Sigmoid colon (tissue), 7 donors: ENCODE results near the gene KLF11. TPM values are rescaled to one million over a fixed set of nuclear protein-coding genes. Genes with fewer than 3 reads are reported as not detected.
"Not testable (repeated sequence)": the region's sequence is repeated elsewhere in the genome, so short reads cannot be mapped to it uniquely, and the experiment has no call there.

Source experiments
- DNase-seq: peaks from one replicate; pipeline ENCODE4 v3.0.0-alpha.2; 2019
- H3K27ac ChIP-seq, 4 donors: fragments of 200-600 bp; sonication (generic); one replicate each; pipeline ENCODE4 v1.5.1; 2016 to 2019; ENCODE audit warnings: mild to moderate bottlenecking in 1 of 4
- H3K27me3 ChIP-seq, 3 donors: fragments of 200-600 bp; sonication (generic); one replicate each; pipeline ENCODE4 v1.5.1; 2019; ENCODE audit warnings: mild to moderate bottlenecking in 1 of 3
- H3K36me3 ChIP-seq, 4 donors: fragments of 200-600 bp; sonication (generic); one replicate each; pipeline ENCODE4 v1.5.1; 2016 to 2019
- H3K4me1 ChIP-seq, 4 donors: fragments of 200-600 bp; sonication (generic); one replicate each; pipeline ENCODE4 v1.5.1; 2017 to 2019
- H3K4me3 ChIP-seq, 4 donors: fragments of 200-600 bp; sonication (generic); one replicate each; pipeline ENCODE4 v1.5.1; 2017 to 2019; ENCODE audit warnings: mild to moderate bottlenecking in 2 of 4, moderate library complexity in 1 of 4
- H3K9me3 ChIP-seq, 4 donors: fragments of 200-600 bp in 3 of 4; sonication (generic) in 3 of 4; one replicate each; pipeline versions ENCODE4 v1.5.1 to v1.6.1; 2013 to 2019
- CTCF ChIP-seq, 4 experiments: fragments of 450-650 bp in 3 of 4; fragments of 200-600 bp in 1 of 4; IDR thresholded peaks; one replicate each; pipeline ENCODE4 v1.5.1; 2016 to 2019; ENCODE audit warnings: antibody characterized with exemption in 4 of 4, mild to moderate bottlenecking in 3 of 4, moderate library complexity in 2 of 4
- EP300 ChIP-seq, 4 donors: sonication (generic); formaldehyde crosslinking; IDR thresholded peaks; one replicate each; pipeline ENCODE4 v1.6.1; 2017; ENCODE audit warnings: antibody characterized with exemption in 4 of 4
- POLR2A ChIP-seq, 2 donors: fragments of 450-650 bp; IDR thresholded peaks; one replicate each; pipeline ENCODE4 v1.6.1; 2016; ENCODE audit warnings: antibody characterized with exemption in 2 of 2, mild to moderate bottlenecking in 2 of 2, moderate library complexity in 2 of 2
- POLR2AphosphoS5 ChIP-seq, 4 donors: sonication (generic); formaldehyde crosslinking; IDR thresholded peaks; one replicate each; pipeline ENCODE4 v1.6.1; 2017; ENCODE audit warnings: antibody characterized with exemption in 4 of 4
- WGBS, 2 donors: extraction: QIAGEN DNeasy Blood & Tissue Kit; methylation state at CpG; one replicate each; pipeline ENCODE4 v1.1.7; 2013; 5-methylcytosine and 5-hydroxymethylcytosine counted together
- intact Hi-C: fragments of 100-400 bp; cut with DNase I; formaldehyde crosslinking; loops from one replicate; pipeline ENCODE4 v1.15.1; 2023
- polyA plus RNA-seq, 3 donors: library from polyadenylated mRNA; stranded (reverse); fragments of 200-250 nt; gene quantifications; one replicate each; pipeline ENCODE4 v1.2.3, GENCODE V29; 2013
- total RNA-seq, 4 donors: library from RNA; depleted of rRNA; stranded (reverse); fragments of >200 nt; gene quantifications; one replicate each; pipeline ENCODE4 v1.1.0, GENCODE V29; 2016
- donor health status: healthy with polysubstance abuse.
- donor health status: Bipolar disorder and iron deficiency.
- donor health status: healthy.

Gene KLF11
- total and polyA plus RNA-seq, 7 donors, result 3.9 to 41.3 (median 18.5) TPM

GRCh38 chr2:10028988-10029874 is 14.1 kb upstream of the KLF11 start:
- Histone ChIP-seq H3K27ac (peak overlapping the region in 3 of 4 donors; percentile 41 to 52 (median 46)), H3K27me3 (no peaks in the 10 kb centered on the region), H3K4me1 (no peaks in the 10 kb centered on the region), H3K36me3 (no peaks in the 10 kb centered on the region), H3K4me3 (no peak overlapping the region), H3K9me3 (no peaks in the 10 kb centered on the region)
- no peak for TF ChIP-seq EP300 (IDR thresholded peaks at IDR 0.05)
- peak in 1 of 4 donors; percentile 8 for TF ChIP-seq POLR2AphosphoS5 (IDR thresholded peaks at IDR 0.05)
- intact Hi-C loops, result no loop called here
- WGBS, 2 donors, result 26 to 44% methylated on average over 26 of the region's 26 CpGs
- DNase-seq, result peak; percentile 82

GRCh38 chr2:10029875-10030223 is 13.5 kb upstream of the KLF11 start:
- Histone ChIP-seq H3K36me3 (no peaks in the 10 kb centered on the region), H3K4me1 (no peaks in the 10 kb centered on the region), H3K9me3 (no peaks in the 10 kb centered on the region), H3K27ac (peak overlapping the region in 2 of 4 donors; percentile 41 to 52), H3K4me3 (no peak overlapping the region), H3K27me3 (no peaks in the 10 kb centered on the region)
- no peak for TF ChIP-seq POLR2A (IDR thresholded peaks at IDR 0.05)
- TF ChIP-seq POLR2AphosphoS5 (IDR thresholded peaks at IDR 0.05), result no peak
- TF ChIP-seq EP300 (IDR thresholded peaks at IDR 0.05), result no peak
- TF ChIP-seq CTCF (IDR thresholded peaks at IDR 0.05), result no peak
- WGBS, 2 donors, result 63 to 67% methylated on average over 7 of the region's 7 CpGs
- intact Hi-C loops, result no loop called here
- DNase-seq, result no peak

- no peak overlapping the region for H3K4me3 ChIP-seq
- no peaks in the 10 kb centered on the region for H3K9me3 ChIP-seq
- no peaks in the 10 kb centered on the region for H3K27me3 ChIP-seq
- H3K36me3 ChIP-seq, result no peaks in the 10 kb centered on the region
- no peak for DNase-seq
- 24 to 58% methylated on average over 9 of the region's 9 CpGs for WGBS, 2 donors
- TF ChIP-seq POLR2A (IDR thresholded peaks at IDR 0.05) (no peak), EP300 (IDR thresholded peaks at IDR 0.05) (no peak), POLR2AphosphoS5 (IDR thresholded peaks at IDR 0.05) (no peak), CTCF (IDR thresholded peaks at IDR 0.05) (no peak)
- intact Hi-C loops, result no loop called here
- H3K4me1 ChIP-seq, result peaks cover 0 to 2% (median 0%) of the 10 kb centered on the region in 4 donors
- H3K27ac ChIP-seq, result no peak overlapping the region
Measured at GRCh38 chr2:10030311-10030736, 13.0 kb upstream of the KLF11 start.

- WGBS, 2 donors, result 64 to 79% methylated on average over 8 of the region's 8 CpGs
- H3K36me3 ChIP-seq, DNase-seq, H3K9me3 ChIP-seq, H3K4me3 ChIP-seq, H3K27ac ChIP-seq, H3K27me3 ChIP-seq, intact Hi-C loops, H3K4me1 ChIP-seq: not testable (repeated sequence)
Measured at GRCh38 chr2:10030798-10031197, 12.6 kb upstream of the KLF11 start.

GRCh38 chr2:10031886-10032745 is 11.2 kb upstream of the KLF11 start:
- intact Hi-C loops, result no loop called here
- 90 to 94% methylated on average over 20 of the region's 20 CpGs for WGBS, 2 donors
- no peak for DNase-seq
- H3K27ac ChIP-seq, result no peak overlapping the region
- no peaks in the 10 kb centered on the region for H3K27me3 ChIP-seq
- H3K4me1 ChIP-seq, result peaks cover 0 to 20% (median 17%) of the 10 kb centered on the region in 4 donors
- no peak overlapping the region for H3K4me3 ChIP-seq
- H3K9me3 ChIP-seq, result no peaks in the 10 kb centered on the region
- TF ChIP-seq EP300 (IDR thresholded peaks at IDR 0.05), result no peak
- no peak for TF ChIP-seq CTCF (IDR thresholded peaks at IDR 0.05)
- no peak for TF ChIP-seq POLR2A (IDR thresholded peaks at IDR 0.05)
- no peak for TF ChIP-seq POLR2AphosphoS5 (IDR thresholded peaks at IDR 0.05)
- H3K36me3 ChIP-seq, result no peaks in the 10 kb centered on the region
